PFSK-1 (cell line): ENCODE data around the gene TRAK1.

ENCODE experiments used
- FOXP2 ChIP-seq: optimal IDR thresholded peaks from 2 replicates; pipeline ENCODE3; 2011; ENCODE audit warnings: borderline replicate concordance, control low read depth, inconsistent platforms; ENCODE audit not compliant: insufficient read depth; ENCODE audit errors: extremely low read length, extremely low read depth
- POLR2AphosphoS5 ChIP-seq: IDR thresholded peaks from 2 replicates; pipeline ENCODE4 v1.6.1; 2012; ENCODE audit warnings: low read depth, mild to moderate bottlenecking, control low read depth, low read length, moderate library complexity
- SIN3A ChIP-seq: IDR thresholded peaks from 2 replicates; pipeline ENCODE4 v1.6.1; 2012; ENCODE audit warnings: mild to moderate bottlenecking, low read length, moderate library complexity, borderline replicate concordance; ENCODE audit not compliant: insufficient read depth
- TAF1 ChIP-seq: IDR thresholded peaks from 2 replicates; pipeline ENCODE4 v1.6.1; 2012; ENCODE audit warnings: low read length, control low read depth, borderline replicate concordance; ENCODE audit not compliant: insufficient read depth
- TF ChIP-seq, protein P1 (sequence below), 2 experiments: IDR thresholded peaks; 2 replicates each; pipeline versions ENCODE4 v1.6.1 to v1.8.0; 2011 to 2012; ENCODE audit warnings: low read depth in 2 of 2, low read length in 2 of 2, control low read depth in 1 of 2, inconsistent platforms in 1 of 2, mild to moderate bottlenecking in 1 of 2, moderate library complexity in 1 of 2; ENCODE audit not compliant: insufficient read depth in 1 of 2

DNA sequence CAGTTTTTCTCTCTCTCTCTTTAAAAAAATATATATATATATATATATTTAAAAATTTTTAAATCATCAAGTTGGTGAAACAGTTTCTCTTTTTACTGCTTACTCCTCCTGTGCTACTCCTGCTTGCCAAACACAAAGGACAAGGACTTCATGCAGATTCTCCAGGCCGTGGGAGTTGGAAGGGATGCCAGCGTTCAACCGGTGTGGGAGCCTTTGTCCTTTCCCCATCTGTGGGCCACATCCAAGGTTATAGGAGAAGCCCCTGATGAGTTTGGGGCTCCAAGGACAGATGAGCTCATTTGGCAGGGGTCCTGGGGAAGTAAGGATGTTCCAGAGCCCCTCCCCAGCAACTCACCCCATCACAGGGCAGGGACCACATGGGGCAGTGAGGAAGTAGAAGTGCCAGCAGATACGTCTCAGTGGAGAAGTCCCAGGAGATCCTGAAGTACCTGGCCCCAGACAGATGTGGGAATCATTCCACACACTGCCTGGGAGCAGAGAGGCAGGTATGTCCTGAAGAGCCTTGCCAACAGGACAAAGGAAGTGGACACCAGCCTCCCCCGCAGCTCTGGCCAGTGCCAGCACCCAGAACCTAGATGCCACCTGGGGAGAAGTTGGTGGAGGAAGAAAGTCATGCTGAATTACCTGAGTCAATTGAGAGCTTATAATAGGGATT is 138.2 kb downstream of the TRAK1 start:
- no peak for TF ChIP-seq POLR2AphosphoS5
- TF ChIP-seq, protein P1, sequence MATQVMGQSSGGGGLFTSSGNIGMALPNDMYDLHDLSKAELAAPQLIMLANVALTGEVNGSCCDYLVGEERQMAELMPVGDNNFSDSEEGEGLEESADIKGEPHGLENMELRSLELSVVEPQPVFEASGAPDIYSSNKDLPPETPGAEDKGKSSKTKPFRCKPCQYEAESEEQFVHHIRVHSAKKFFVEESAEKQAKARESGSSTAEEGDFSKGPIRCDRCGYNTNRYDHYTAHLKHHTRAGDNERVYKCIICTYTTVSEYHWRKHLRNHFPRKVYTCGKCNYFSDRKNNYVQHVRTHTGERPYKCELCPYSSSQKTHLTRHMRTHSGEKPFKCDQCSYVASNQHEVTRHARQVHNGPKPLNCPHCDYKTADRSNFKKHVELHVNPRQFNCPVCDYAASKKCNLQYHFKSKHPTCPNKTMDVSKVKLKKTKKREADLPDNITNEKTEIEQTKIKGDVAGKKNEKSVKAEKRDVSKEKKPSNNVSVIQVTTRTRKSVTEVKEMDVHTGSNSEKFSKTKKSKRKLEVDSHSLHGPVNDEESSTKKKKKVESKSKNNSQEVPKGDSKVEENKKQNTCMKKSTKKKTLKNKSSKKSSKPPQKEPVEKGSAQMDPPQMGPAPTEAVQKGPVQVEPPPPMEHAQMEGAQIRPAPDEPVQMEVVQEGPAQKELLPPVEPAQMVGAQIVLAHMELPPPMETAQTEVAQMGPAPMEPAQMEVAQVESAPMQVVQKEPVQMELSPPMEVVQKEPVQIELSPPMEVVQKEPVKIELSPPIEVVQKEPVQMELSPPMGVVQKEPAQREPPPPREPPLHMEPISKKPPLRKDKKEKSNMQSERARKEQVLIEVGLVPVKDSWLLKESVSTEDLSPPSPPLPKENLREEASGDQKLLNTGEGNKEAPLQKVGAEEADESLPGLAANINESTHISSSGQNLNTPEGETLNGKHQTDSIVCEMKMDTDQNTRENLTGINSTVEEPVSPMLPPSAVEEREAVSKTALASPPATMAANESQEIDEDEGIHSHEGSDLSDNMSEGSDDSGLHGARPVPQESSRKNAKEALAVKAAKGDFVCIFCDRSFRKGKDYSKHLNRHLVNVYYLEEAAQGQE (IDR thresholded peaks at IDR 0.05; ENCODE audit: insufficient read depth in 1 of 2, low read depth in 2 of 2, low read length in 2 of 2) = no peak
- TF ChIP-seq TAF1 = no peak
- no peak for TF ChIP-seq SIN3A
- no peak for TF ChIP-seq FOXP2
